ENCODE results near the gene HGS.
"Not testable (repeated sequence)": the region's sequence is repeated elsewhere in the genome, so short reads cannot be mapped to it uniquely, and the experiment has no call there.

Gene HGS

GRCh38 chr17:81738801-81739393, 55.1 kb downstream of the HGS start:
- H3K36me3 ChIP-seq (ENCODE audit: control insufficient read depth, insufficient read depth, low read length) = no peaks in the 10 kb centered on the region
- DNase-seq (ENCODE audit: extremely low read depth, insufficient read length) = no peak
- no peak overlapping the region for H3K4me3 ChIP-seq (replicated peaks; ENCODE audit: low read depth, low read length)
- no peaks in the 10 kb centered on the region; the same call in 1 of the 2 replicates for H3K27me3 ChIP-seq (replicated peaks; ENCODE audit: control insufficient read depth, insufficient read depth, low read length)
- TF ChIP-seq CTCF (IDR thresholded peaks at IDR 0.05; ENCODE audit: insufficient read depth, low read length, poor library complexity, severe bottlenecking) = no peak

DNA sequence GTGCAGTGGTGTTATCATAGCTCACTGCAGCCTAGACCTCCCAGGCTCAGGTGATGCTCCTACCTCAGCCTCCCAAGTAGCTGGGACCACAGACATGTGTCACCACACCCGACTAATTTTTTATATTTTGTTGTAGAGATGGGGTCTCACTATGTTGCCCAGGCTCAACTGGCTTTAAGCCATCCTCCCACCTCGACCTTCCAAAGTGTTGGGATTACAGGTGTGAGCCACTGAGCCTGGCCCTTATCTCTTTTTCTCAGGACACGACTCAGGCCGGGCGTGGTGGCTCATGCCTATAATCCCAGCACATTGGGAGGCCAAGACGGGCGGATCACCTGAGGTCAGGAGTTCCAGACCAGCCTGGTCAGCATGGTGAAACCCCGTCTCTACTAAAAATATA, 55.8 kb downstream of the HGS start:
- not testable (repeated sequence) for DNase-seq (ENCODE audit: extremely low read depth, insufficient read length); H3K36me3 ChIP-seq (ENCODE audit: control insufficient read depth, insufficient read depth, low read length); H3K27me3 ChIP-seq (replicated peaks; ENCODE audit: control insufficient read depth, insufficient read depth, low read length); H3K4me3 ChIP-seq (replicated peaks; ENCODE audit: low read depth, low read length)

- no peak for TF ChIP-seq CTCF (IDR thresholded peaks at IDR 0.05; ENCODE audit: insufficient read depth, low read length, poor library complexity, severe bottlenecking)
- H3K36me3 ChIP-seq (ENCODE audit: control insufficient read depth, insufficient read depth, low read length) = no peaks in the 10 kb centered on the region
- H3K27me3 ChIP-seq (replicated peaks; ENCODE audit: control insufficient read depth, insufficient read depth, low read length) = no peaks in the 10 kb centered on the region
- no peak overlapping the region for H3K4me3 ChIP-seq (replicated peaks; ENCODE audit: low read depth, low read length)
- no peak for DNase-seq (ENCODE audit: extremely low read depth, insufficient read length)
Observed at GRCh38 chr17:81740395-81740961, 56.7 kb downstream of the HGS start.

GRCh38 chr17:81741049-81741593, 57.3 kb downstream of the HGS start:
- no peaks in the 10 kb centered on the region for H3K27me3 ChIP-seq (replicated peaks; ENCODE audit: control insufficient read depth, insufficient read depth, low read length)
- DNase-seq (ENCODE audit: extremely low read depth, insufficient read length) = no peak

GRCh38 chr17:81741594-81742452, 58.0 kb downstream of the HGS start:
- no peak overlapping the region for H3K4me3 ChIP-seq (replicated peaks; ENCODE audit: low read depth, low read length)
- no peak for DNase-seq (ENCODE audit: extremely low read depth, insufficient read length)
- H3K36me3 ChIP-seq (ENCODE audit: control insufficient read depth, insufficient read depth, low read length) = no peaks in the 10 kb centered on the region
- no peaks in the 10 kb centered on the region for H3K27me3 ChIP-seq (replicated peaks; ENCODE audit: control insufficient read depth, insufficient read depth, low read length)
- TF ChIP-seq CTCF (IDR thresholded peaks at IDR 0.05; ENCODE audit: insufficient read depth, low read length, poor library complexity, severe bottlenecking) = no peak

More at GRCh38 chr17:81741049-81741593, 57.3 kb downstream of the HGS start:
- no peak for TF ChIP-seq CTCF (IDR thresholded peaks at IDR 0.05; ENCODE audit: insufficient read depth, low read length, poor library complexity, severe bottlenecking)
- Histone ChIP-seq H3K4me3 (replicated peaks; ENCODE audit: low read depth, low read length) (no peak overlapping the region), H3K36me3 (ENCODE audit: control insufficient read depth, insufficient read depth, low read length) (no peaks in the 10 kb centered on the region)
